Activated CD4-positive, CD25-positive, alpha-beta regulatory T cell treated with anti-CD3 and anti-CD28 coated beads, Interleukin-2, amount 50 U/mL, for 24 hours (primary cell): Measurements from ENCODE around the gene HOXA4.

Experiments
- ATAC-seq, 2 donors: fragments of 150-1000 bp; cut with Tn5 transposase; one replicate each; pipeline ENCODE4 v1.10.0; 2021; ENCODE audit warnings: mild to moderate bottlenecking in 1 of 2, moderate library complexity in 1 of 2

HOXA4 gene

DNA sequence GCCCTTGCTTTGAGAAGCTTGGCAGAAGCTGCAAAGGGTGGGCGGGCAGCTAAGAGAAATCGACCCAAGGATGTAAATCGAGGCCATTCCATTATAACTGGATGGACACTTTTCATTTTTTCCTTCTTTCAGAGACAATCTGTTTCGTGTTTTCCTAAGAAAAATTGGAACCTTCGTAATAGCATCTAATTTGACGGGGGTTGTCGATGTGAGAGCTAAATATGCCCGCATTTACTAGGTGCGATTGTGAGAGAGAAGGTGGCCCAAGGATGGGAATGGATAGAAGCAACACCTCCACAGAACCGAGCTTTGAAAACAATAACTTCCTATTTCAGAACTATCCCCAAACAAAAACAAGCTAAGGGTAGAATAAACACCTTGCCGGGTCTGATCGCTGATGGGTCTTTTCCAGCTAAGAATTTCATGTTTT, 848 bp upstream of the HOXA4 start:
- ATAC-seq: no peak

DNA sequence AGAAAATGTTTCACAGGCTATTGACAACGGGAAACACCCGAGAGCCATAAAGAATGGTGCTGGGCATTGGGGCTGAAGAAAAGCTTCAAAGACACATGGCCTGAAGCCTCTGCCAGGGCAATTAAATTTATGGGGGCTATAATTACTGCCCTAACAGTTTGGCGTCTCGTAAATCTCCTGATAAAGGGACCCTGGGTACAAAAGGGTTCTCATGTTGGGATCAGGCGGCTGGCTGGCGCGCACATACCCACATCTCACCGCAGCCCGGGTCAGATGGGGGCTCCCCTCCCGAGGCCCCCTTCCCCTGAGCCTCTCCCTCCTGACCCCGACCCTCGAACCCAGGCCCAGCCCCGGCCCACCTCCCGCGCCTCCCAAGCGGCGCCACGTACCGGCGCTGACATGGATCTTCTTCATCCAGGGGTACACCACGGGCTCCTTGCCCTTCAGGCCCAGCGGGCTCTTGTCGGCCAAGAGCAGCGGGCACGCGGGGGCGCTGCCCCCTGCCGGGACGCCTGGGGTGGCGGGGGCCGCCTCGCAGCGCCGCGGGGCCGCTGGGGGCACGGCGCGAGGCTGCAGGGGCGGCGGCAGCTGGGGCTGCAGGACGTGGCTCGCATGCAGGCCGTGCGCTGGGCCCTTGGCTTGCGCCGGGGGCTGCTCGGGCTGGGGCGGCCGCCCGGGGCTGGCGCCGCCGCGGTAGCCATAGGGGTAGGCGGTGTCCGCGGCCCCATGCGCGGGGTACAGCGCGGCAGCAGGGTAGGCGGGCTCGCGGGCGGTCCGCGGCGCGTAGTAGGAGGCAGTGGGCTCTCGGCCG, 623 bp downstream of the HOXA4 start:
- peak in 1 of 2 donors; percentile 18 for ATAC-seq

DNA sequence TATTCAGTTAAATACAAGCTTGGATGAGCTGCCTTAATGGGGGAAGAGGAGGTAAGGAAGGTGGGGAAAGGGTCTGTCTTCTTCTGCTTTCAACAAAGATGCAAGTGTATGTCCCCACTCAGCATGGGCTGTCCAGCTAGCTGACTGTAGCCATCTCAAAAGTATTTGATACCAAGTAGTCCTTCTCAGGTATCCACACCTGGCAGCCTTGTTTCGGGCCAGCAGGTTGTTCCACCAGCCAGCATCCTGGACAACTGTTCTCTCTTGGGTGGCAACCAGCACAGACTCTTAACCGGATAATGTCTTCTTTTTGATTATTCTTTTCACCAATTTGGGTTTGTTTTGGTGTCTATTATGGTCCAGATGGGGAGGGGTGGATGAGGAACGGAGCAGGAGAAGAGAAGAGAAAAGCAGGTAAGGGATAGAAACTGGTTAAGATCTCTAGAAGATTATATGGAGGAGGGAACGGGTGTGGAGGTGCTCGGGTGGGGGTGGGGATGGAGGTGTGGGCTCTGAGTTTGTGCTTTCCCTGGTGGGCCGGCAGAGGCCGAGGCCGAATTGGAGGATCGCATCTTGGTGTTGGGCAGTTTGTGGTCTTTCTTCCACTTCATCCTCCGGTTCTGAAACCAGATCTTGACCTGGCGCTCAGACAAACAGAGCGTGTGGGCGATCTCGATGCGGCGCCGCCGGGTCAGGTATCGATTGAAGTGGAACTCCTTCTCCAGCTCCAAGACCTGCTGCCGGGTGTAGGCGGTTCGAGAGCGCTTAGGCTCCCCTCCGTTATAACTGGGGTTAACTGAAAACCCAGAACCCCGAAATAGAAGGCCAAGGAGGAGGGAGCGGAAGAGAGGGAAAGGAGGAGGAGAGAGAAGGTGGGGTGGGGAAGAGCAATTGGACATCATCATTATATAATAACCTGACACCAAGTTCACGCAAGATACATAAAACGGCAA, 1.5 kb downstream of the HOXA4 start:
- ATAC-seq: no peak

DNA sequence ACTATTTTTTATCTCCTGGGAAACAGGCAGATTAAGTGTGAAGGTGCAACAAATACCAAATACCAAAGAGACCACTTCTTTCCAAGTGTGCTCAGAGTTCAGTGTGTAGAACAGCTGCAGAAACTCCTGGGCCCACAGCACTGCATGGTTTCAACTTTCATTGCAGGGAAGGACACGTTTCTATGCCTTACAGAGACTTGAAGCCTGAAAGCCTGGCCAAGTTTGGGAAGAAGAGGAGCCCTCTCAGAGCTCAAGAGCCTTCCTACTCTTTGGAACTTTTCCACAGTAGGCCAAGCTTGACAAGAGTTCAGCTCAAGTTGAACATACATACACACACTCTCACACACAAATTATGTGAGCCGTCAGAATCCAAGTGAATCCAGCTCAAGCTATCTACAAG, 2.5 kb downstream of the HOXA4 start:
- no peak for ATAC-seq

DNA sequence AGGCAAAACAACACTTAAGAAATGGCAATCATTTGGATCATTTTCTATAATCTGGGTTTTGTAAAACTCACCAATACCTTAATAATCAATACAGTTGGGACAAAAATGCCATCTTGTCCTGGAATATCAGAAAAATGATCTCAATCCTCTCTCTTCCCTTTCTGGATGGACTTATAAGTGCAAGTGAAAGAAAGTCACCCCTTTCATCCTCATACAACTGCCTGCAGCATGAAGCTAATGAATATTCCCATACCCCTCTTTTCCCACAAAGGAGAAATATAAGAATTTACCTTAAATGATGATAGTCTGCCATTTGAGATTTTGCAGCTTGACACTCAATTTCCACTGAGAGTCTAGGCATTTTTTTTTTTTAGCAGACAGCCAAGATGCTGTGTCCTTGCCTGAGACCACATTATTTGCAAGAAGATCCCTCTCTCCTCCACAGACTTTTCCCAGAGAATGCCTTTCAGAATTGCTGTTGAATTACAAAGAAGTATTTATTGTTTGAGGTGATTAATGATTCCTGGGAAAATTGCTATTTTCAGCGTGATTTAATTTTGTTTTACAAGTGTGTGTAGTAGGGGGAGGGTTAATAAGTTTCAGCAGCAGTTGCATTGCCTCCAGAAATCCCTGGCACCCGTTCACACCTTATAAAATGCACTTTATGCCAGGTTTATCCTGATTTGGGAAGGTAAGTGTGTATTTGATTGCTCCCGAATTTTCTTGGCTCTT, 3.8 kb downstream of the HOXA4 start:
- ATAC-seq: no peak

DNA sequence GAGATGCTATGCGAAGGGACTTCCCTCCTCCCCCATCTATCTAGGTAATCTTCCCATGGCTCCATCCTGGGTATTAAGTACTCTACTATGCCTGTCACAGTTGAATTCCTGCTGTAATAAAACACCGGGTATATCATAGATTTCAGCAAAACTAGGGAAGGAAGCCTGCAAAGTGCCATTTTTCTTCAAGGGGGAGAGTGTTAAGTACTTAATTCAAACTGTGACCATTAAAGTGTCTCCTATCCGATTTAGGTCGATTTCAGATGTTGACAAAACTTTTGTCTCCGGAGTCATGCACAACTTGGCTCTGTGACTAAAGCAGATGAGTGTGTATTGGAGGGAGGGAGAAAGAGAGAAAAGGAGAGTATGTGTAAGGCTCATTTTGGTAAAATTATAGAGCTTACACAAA, 4.6 kb downstream of the HOXA4 start:
- ATAC-seq: no peak

DNA sequence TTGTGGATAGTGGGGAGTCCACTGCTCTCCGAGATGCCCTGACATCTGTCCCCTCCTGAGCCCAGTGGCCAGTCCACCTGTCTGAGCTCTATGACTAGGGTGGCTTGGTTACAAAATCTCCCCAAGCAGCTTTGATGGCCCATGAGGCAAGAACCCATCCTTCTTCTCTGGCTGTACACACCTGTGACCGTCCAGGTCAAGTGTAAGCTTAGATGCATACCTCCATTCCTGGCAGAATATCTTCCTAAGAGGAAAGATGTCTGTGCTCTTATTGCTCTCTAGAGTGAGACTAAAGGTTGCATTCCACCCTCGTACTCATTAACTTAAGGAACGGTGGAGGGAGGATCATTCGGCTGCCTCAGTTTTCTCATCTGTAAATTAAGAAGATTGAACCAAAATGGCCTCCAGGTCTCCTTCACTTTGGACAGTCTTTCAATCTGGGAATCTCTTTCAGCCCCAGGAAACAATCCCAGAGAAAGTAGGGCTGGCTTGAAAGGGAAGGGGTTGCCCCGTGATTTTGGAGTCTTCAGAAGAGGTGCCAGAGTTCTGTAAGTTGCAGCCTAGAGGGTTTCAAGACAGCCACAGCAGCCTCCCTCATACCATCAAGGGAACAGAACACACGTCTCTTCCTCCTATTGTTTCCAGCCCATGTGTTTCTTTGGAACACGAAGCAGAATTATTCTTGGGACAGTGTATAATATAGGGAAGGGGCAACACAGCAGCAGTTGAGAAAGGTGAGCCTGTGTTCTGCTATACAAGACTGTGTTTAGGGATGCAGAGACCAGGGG, 5.5 kb downstream of the HOXA4 start:
- no peak for ATAC-seq

DNA sequence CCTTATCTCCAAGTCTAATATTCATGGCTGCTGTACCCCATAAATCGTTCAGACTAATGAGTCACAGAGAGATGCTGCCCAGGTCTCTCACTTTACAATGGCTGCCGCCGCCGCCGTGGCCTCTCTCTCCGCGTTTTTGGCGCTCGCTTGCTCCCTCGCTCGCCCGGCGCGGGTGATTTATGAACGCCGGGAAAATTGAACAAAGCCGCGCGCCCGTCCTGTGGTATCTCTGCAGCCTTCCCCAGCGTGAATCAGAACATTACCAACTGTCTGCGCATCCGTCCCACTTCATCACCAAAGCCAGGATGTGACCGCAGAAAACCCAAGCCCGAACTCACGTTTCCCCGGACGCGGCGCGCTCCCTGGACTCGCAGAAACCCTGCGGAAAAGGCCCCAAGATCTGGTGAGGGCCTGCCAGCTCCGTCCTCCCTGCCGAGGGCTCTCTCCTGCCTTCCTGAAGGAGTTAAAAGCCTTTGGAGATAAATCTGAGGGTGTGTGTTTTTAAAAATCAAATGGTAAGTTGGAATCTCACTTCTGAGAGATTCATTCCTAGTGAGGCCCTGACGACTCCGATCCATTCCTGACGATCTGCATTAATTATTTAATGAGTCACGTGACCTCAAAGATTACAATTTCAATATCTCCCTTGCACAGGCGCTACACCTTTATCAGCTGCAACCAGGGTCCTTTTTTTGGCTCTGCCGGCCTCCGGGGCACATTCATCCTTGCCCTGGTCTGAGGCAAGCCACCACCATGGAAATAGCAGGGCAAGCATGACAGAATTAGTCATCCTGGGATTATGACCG, 6.3 kb downstream of the HOXA4 start:
- no peak for ATAC-seq

DNA sequence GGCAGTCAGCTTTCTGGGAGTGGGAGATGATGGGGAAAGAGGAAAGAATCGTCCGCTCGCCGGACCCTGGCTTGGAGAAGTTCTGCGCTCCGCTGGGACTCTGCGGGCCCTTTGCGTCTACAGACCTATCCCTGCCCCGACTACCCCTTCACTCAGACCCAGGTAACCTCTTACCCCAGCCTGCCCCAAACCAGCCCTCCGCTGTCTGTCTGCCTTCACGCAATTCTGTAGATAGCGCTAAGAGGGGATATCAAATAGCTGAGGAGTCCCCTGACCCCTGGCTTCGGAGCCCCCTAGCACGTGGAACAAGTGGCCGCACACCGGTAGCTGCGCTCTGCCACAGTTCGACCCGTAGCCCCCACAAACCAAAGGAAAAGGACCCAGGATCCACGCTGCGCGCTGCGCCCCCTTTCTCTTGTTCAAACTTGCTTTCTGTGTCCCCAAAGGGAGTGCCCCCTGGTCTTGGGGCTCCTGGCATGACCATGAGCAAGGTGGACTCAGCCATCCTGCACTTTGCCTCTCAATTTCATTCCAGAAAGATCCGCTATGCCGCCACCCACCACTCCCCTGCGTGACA, 7.0 kb downstream of the HOXA4 start:
- no peak for ATAC-seq

DNA sequence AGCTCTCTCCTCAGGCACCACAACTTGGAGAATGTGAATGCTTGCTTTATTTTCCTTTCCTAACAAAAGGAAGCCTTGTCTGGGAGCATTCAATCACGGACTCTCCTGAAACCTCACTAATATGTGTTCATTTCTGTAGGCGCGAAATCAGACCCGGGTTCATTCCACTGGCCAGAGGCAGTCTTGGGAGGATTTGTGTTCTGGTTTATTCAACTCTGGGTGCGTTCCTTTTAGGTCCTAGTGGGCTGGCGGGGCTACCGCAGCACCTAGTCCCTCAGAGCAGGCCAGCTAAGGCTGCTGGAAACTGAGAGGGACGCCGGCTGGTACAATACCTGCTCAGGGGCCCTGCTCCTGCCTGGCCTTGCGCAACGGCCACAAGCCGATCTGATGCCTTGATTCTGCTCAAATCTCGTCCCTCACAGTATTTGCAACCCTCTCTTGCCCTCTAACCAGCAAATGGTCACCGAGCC, 7.5 kb downstream of the HOXA4 start:
- no peak for ATAC-seq

DNA sequence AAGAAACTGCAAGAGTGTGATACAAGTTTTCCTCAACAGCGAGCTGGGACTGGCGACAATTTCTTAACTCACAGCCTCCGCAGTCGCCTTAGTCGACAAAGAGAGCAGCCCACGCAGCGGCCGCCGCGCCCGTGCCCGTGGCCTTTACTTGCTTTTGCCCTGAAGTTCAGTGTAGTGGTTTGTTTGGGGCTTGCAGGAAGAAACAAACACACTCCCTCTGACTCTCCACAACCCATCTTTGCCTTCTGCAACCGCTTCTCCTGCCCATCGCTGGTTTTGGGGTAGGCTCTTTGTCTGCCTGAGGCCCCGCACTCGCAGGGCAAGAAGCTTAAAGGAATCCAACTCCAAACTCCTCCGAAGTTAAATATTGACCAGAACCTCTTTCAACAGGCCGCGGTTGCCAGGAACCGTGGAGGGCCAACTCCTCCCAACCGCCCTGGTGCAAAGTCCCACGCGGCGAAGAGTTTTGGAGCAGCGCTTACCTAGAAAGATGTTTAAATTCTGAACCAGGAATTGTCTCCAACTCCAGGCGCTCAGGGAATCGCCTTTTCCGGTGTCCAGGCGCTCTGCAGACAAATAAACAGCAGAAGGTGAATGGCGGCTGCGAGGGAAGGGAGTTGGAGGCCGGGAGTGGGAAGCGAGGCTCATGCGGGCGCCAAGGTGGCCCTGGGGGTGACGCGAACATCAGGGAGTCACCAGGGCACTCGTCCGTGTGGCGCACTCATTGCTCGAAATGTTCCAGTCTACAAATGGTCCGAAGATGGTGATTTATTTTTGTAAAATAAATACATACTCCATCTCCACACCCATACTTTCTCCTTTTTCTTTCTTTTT, 8.3 kb downstream of the HOXA4 start:
- ATAC-seq: no peak

DNA sequence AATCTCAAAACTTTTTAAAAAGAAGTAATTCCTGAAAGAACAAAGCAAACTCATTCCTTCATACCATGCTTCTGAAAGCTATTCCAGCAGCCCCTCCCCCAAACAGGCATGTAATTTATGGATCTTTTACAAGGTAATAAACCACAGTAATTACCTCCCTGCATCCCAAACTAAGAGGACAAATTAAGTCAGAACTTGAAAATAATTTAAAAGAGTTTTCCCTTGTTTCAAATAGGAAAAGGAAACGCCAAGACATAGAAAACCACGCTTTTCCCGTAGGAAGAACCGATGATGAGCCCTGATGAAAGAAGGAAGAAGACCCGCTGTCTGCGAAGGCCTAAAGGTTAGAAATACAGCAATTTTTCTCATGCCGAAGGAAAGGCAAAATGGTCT, 8.9 kb downstream of the HOXA4 start:
- ATAC-seq: no peak

DNA sequence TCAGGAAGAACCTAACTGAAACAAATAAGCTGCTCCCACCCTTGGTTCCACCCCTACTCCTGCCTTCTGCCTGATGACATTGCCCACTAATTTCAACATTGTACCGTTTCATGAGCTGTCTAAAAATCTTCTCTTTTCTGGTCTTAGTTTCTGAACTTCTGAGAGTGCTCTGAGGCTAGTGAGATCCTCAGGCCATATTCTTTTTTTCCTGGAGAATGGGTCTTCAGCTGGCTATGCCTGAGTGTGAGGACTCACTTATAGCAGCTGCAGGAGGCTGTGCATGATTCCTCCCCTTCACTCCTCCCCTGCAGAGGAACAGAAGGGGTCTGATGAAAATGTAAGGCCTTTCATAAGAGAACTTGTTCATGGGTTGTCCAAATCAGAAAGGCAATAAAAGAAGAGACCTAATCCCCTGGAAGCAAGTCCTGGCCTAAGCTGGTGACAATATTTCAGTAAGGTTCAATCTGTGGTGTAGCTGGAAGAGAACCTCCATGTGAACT, 11.1 kb downstream of the HOXA4 start:
- ATAC-seq: no peak

DNA sequence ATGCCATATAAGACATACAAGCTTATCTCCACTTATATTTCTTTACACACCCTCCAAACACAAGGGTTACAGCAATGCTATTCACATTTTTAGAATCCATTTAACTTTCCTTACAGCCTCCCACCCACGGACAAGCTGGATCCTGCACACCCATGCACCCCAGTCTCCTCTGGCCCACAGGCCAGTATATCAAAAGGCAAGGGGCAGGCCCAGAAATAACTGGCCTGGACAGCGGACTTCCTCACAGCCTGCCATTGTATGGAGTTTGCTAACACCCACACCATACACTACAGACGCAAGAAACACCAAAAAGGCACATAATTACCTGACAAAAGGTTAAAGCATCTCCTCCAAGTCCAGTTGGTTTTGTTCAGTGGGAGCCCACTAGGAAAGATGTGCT, 12.0 kb downstream of the HOXA4 start:
- ATAC-seq: no peak

DNA sequence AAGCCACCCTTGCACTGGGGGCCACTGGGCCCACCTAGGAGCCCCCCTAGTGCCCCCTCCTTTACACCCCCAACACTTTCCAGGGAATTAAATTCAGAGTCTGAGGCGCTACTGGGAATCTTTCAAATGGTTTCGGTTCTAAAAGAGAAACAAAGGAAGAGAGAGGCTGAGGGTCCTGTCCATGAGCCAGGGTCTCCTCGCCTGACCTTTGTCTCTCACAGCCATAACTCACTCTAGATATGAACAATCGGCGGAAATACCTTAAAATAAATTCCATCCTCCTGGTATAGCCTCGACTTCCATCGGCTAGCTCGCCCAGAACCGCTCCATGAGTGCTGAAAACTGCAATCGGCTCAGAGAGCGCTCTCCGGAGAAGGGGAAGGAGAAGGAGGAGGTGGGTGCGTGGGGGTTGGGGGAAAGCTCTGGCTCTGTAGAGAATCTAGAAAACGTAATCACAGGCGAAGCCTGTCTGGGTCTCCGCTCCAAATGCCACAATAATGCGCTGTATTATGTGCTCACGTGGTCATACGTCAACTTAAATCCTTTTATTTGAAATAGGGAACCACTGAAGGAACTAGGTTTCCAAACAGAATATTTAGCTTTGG, 12.6 kb downstream of the HOXA4 start:
- no peak for ATAC-seq

DNA sequence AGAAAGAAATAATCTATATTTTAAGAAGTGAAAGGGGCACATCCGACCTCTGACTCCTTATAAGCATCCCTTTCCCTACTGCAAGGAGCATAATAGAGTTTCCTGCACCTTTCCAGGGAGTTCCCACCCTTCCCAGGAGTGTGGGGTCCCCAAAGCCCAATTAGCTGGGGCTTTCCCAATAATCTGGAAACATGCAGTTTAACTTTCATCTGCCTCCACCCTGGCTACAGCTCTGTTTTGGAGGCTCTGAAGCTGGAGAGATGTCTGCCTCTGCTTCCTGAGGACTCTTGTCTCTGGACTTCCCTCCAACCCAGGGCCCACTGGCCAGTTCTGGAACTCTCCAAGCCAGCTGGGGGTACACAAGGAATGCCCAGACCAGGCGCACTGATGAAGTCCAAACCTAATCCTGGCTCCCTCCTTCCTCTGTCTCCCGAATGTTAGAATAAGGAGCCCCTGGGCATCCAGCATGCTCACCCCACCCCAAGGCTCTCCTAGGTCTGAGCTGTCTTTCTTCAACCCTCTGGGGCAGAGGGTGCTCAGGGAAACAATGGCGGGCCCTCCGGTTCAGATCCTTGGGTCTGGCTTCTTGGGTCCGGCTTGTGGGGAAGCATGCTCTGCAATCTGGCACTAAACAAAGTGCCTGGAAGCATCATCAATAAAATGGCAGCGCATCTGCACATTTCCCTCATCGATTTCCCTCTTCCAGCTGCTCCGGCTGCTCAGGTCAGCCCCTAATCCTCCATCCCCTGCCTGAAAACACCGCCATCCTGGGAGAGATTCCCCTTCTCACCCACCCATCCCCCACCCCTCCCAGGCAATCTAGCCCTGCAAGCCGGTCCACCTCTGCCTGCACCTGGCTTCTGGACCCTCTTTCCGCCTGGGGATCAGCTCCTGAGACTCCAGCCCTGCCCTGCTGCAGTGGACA, 13.3 kb downstream of the HOXA4 start:
- no peak for ATAC-seq

DNA sequence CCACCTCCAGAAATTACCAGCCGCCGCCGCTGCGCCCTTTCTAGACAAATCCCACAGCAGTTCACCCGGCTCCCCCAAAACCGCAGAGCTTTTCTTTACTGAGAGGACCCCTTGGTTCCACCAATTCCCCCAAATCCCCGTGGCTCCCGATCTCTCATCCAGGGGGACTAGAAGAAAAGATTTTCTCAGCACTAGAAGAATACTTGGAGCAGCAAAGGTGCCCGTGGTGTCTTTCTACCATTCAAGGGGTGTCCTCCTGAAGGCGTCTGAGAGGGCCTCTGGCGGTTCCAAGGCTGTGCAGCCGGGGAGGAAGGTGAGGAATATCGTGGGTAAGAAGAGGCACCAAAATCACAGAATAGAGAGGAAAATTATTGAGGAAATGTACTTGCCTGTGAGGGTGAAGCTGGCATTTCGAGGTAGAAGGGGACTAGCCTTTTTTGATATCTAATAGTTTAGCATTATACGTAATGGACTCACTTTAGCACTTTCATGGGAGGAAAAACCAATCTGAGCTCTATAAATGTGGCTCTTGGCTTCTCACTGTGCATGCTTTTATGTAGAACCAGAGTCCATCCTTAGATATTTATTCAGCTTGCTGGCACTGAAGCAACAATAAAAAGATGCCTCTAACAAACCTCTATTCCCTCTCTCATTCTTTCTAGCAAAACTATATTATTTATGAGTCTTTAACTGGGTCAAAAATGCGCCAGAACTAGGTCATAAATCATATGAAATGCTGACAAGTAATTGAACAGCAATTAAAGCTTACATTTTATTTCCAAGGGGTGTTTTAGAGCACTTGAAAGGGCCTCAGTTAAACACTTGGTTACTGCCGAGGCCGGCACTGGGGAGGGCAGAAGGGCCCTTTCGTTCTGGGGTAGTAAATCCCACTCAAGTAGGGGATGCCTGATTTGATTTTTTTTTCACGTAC, 14.3 kb downstream of the HOXA4 start:
- ATAC-seq: no peak
